Neural cell (in vitro differentiated cells): ENCODE results near the gene SPATA31C1.

Experiments
- CTCF ChIP-seq: fragments of 450-650 bp; IDR thresholded peaks from 2 replicates; pipeline ENCODE4 v1.5.1; 2014; ENCODE audit warnings: antibody characterized with exemption, mild to moderate bottlenecking, moderate library complexity; ENCODE audit not compliant: poor library complexity, severe bottlenecking
- EP300 ChIP-seq: fragments of 450-650 bp; conservative IDR thresholded peaks from 2 replicates; pipeline ENCODE4 v1.6.1; 2014; ENCODE audit warnings: antibody characterized with exemption, mild to moderate bottlenecking, moderate library complexity; ENCODE audit not compliant: poor library complexity, severe bottlenecking
- EZH2 ChIP-seq: fragments of 200-600, 300-800 bp; shearing (Covaris generic), sonication (generic); IDR thresholded peaks from 2 replicates; pipeline ENCODE4 v1.6.1; 2014; ENCODE audit warnings: antibody characterized with exemption, low read length, borderline replicate concordance, mild to moderate bottlenecking; ENCODE audit not compliant: insufficient read depth, poor library complexity, severe bottlenecking
- MXI1 ChIP-seq: fragments of 450-650 bp; conservative IDR thresholded peaks from 2 replicates; pipeline ENCODE4 v1.6.1; 2014; ENCODE audit warnings: antibody characterized with exemption, mild to moderate bottlenecking; ENCODE audit not compliant: poor library complexity, severe bottlenecking
- POLR2AphosphoS5 ChIP-seq: IDR thresholded peaks from 2 replicates; pipeline ENCODE4 v1.6.1; 2012
- REST ChIP-seq: IDR thresholded peaks from 2 replicates; pipeline ENCODE4 v1.6.1; 2012; ENCODE audit warnings: borderline replicate concordance
- SMC3 ChIP-seq: fragments of 450-650 bp; conservative IDR thresholded peaks from 2 replicates; pipeline ENCODE4 v1.6.1; 2014; ENCODE audit warnings: antibody characterized with exemption, mild to moderate bottlenecking, moderate library complexity; ENCODE audit not compliant: poor library complexity
- TAF1 ChIP-seq: IDR thresholded peaks from 2 replicates; pipeline ENCODE4 v1.6.1; 2012; ENCODE audit warnings: low read depth

GRCh38 chr9:87898151-87898550 is 19.6 kb upstream of the SPATA31C1 start:
- no peak for TF ChIP-seq CTCF
- no peak for TF ChIP-seq EZH2
- no peak for TF ChIP-seq TAF1
- no peak for TF ChIP-seq EP300
- TF ChIP-seq REST: no peak
- TF ChIP-seq POLR2AphosphoS5: no peak
- TF ChIP-seq MXI1: no peak
- no peak for TF ChIP-seq SMC3
